HG03354 (cell line): ENCODE measurements around the gene POU6F2.
"Not testable (repeated sequence)": the region's sequence is repeated elsewhere in the genome, so short reads cannot be mapped to it uniquely, and the experiment has no call there.

Experiments used
- ATAC-seq: cut with Tn5 transposase; IDR thresholded peaks from one replicate; pipeline ENCODE4 v1.9.1; 2021; ENCODE audit warnings: mild to moderate bottlenecking; ENCODE audit not compliant: unreplicated experiment, poor library complexity, severe bottlenecking

Gene POU6F2

DNA sequence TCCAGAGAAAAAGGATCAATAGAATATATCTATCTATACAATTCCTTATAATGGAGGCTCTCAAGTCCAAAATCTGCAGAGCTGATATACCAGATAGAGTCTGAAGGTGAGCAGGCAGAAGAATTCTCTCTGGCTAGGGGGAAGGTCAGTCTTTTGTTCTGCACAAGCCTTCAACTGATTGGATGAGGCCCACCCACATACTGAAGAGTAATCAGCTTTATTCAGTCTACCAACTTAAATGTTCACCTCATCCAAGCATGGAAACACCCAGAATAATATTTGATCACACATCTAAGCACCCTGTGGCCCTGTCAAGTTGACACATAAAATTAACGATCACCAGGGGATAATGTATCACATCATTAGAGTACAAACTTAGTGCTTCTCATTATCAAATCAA, 394.7 kb downstream of the POU6F2 start:
- ATAC-seq = no peak

DNA sequence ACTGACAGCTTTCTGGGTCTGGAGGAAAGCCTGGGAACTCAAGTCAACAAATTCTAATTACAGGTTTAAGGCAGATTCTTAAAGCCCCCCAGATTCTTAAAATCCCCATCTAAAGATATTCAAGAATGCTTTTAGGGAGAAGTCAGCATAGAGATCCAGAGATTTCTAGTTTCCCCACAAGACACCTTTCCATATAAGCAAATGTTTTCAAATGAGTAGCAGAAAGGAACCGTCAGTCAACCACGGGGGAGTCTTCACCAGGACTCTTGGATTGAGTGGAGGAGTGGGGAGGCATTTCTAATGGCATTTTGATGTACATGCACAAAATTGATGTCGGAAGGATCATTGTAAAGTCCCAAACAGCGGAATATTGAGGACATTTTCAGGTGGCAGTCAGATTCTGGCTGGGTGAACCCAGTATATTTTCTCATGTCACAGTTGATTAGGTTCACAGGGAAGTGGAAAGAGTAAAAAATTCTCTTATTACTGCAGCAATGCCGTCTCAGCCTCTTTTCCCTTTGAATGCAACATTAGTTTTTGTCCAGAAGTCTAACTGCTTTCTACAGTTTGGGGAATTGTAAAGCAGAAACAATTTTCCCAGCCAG, 396.8 kb downstream of the POU6F2 start:
- ATAC-seq = no peak

DNA sequence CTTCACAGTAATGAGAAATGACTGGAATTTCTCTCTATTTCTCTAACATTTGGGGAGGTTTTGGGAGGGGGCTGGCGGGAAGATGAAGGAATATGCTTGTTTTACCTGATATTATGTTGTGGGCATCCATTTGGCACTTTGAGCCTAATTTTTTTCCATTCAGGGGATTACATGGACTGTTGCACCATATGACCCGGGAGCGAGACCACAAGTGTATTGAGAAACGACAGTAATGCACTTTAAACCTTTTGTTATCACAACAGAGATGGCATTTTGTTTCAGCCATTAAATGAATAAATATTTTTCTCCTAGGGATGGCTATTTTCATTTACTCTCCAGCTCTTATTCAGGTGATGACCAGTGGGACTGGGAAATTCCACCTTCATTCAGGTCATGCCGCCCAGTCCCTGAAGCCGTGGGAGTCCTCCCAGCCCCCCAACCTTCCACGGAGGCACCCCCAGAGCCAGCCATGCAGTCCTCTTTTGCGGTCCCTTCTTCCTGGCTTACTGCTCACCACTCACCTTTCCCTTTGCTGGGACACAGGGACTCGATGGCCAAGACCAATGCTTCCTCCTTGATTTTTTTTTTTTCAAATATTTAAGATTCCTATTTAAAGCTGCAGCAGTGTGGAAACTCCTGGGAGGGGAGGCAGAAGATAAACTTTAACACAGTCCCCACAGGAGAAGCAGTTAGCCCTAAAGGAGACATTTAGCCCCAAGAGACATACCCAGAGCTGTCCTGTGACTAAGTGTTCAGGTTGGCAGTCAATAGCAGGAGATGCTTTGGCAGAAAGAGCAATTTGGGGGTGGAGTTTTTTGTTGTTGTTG, 397.6 kb downstream of the POU6F2 start:
- no peak for ATAC-seq

DNA sequence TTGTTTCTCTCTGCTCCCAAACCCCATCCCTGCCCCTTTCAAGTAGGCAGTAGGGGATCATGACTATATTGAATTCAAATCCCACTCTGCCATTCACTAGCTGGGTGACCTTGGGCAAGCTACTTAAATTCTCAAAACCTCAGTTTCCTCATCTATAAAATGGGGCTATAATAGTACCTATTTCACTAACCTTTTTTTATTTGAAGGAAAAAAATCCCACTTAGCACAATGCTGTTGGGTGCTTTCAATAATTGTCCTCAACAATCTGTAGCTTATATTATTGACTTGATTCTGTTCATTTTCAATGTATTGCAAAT, 398.1 kb downstream of the POU6F2 start:
- ATAC-seq = no peak

DNA sequence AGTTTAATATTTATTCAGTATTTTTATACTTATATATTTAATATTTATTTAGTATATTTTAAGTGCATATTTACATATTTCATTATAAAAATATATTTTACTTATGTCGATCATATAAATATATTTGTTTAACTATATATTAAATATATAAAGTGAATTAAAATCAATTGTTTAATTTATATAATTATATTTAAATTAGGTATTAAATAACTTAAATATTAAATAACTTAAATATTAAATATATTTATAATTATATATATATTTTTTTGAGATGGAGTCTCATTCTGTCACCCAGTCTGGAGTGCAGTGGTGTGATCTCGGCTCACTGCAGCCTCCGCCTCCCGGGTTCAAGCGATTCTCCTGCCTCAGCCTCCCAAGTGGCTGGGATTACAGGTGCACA, 399.2 kb downstream of the POU6F2 start:
- ATAC-seq = not testable (repeated sequence)

DNA sequence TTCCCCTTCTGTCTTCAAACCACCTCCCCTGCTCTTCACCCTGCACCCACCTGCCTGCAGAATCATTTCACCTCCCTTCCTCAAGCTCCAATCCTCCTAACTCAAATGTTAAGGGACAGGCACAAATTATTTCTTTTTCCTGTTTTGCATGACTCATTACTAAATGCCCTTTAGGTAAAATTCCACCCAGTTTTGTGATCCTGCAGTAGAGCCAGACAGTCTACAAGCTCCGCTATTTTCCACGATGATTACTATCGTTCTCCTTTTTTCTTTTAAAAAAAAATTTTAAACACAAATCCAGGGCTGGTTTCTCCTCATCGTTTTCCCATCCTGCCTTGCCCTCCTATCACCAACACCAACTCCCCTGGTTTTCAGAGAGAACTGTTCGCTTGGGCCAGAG, 401.7 kb downstream of the POU6F2 start:
- ATAC-seq = no peak

DNA sequence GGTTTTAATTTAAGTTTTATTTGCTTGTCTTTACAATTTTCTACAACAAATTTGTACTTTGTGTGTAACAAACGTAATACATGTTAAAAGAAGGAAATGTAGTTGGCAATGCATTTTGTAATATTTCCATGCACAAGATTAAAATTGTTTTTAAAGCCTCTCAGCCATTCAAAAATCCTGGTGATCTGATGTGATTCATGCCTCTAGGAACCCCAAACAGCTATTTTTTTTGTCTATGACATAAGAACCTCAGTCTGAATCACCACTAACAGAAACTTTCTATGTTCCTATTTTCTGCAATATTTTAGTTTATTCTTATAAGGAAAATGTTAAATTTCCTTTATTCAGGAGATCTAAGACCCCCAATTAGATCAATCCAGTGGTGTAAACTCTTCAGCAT, 405.4 kb downstream of the POU6F2 start:
- no peak for ATAC-seq

DNA sequence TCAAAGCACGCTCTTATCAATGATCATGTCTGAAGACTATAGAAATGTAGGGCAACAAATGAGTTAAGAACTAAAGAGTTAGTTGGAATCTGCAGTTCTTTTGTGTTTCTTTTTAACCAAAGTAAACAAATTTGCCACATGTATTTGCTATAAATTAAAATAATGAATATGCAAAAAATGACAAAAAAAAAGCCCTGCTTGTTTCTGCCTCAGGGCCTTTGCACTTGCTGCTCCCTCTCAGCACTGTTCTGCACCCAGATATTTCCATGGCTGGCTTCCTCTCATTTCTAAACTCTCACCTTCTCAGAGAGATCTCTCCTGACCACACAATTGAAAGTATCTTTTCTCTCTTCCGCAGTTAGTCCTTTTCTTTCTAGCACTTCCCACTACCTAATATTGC, 406.7 kb downstream of the POU6F2 start:
- no peak for ATAC-seq

DNA sequence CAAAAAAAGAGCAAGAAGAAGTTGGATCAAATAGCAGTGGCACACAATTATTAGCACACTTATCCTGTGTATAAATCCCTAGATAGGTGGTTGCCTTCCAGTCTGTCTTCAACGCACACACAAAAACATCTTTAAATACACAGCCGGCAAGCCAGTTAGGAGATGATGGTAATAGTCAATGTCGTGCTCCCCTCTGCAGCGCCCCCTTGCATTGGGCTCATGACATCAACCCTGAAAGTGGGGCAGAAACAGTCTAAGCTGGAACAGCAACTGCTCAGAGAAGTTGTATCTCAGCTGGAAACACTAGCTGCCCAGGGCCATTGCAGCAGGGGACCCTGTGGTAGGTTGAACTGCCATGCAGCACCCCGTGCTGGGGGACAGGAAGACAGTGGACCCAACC, 409.0 kb downstream of the POU6F2 start:
- ATAC-seq = no peak

DNA sequence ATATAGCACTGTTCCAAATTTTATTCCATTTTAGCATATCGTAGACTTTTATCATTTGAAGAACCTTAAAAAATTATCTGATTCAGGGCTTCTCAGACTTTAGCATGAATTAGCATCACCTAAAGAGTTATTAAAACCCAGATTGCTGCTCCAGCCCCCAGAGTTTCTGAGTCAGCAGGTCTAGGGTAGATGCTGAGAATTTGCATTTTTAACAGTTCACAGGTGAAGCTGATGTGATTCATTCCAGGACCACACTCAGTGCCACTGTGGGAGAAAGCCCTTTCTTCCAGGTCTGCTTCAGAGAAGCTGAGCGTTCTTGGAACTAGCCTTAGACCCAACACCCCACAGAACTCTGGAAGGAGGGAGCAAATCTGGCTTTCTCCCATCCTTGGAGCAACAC, 414.4 kb downstream of the POU6F2 start:
- no peak for ATAC-seq

DNA sequence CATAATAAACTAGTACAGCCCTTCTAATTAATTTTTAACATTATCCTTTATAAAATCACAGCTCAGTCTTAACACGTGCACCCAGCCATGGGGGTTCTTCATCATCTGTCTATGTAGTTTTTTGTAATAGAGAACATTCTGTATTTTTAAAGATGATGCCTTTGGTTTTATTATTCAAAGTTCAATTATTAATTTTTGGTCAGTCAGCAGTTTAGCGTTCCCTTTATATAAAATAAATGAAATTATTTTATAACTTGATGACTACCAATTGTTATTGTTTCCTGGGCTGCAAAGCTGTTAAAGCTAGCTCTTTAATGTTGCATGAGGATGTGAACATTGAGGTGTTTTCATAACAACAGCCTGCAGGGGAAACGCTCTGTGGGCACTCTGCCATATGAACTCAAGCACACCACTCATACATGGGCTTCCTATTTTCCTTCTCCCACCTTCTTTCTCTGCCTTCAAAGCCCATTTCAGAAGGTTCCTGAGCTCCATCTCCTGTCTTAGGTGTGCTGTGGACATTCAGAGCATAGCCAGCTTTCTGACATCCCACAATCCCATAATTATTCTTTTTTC, 416.5 kb downstream of the POU6F2 start:
- ATAC-seq = no peak

DNA sequence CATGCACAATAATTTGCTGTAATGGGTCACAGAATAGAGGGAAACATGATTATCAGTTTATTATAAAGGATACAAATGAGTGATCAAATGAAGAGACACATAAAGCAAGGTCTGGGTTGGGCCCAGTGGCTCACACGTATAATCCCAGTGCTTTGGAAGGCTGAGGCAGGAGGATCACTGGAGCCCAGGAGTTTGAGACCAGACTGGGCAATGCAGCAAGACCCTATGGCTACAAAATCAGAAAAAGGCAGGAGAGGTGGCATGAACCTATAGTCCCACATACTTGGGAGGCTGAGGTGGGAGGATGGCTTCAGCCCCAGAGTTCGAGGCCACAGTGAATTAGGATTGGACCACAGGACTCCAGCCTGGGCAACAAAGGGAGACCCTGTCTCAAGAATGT, 421.7 kb downstream of the POU6F2 start:
- ATAC-seq = no peak

DNA sequence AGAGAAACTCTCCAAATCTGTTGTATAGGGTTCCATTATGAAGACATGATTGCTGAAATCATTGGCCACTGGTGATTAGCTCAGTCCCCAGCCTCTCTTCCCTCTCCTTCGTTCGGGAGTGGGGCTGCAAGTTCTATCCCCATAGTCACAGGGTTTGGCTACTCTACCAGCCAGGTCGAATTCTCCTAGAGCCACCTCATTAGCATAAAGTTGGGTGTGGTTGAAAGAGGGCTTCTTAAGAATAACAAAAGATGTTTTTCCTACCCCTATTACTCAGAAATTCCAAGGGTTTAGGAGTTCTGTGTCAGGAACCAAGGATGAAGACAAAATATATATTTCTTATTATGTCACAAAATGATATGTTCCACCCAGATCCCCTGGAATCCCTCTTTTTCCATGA, 422.3 kb downstream of the POU6F2 start:
- ATAC-seq = no peak

DNA sequence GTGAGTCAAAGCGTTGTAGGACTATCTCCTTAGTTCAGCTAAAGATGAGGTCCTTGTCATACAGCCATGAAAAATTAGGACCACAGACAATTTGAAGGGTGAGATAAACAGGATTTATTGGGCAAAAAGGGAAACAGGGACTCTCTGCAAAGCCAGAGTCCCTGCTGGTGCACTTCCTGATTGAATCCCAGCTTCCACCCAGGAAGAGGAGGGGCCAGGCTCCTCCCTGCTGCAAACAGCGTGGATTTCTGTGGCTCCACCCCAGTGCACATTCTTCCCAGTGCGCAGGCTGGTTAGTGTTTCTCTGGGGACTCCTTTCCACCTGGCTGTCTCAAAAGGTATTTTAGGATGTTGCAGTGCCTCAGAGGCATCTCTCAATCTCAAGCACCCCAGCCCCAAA, 423.1 kb downstream of the POU6F2 start:
- no peak for ATAC-seq

DNA sequence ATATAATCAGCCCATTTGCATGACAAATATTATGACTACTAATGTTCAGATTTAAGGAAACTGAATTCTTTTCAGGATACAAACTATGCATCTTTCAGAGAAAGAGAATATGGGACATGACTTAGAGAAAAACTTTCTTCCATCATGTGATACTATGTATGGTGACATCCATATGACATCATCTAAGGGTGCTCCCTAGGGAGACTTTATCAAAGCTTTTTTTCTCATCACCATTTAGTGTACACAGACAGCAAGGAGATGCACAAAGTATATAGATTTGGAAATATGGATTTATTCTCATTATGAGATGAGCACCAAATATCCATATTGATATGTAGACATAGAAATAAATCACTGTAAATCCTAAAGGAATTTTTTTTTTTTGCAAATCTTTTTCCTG, 424.3 kb downstream of the POU6F2 start:
- ATAC-seq = no peak

DNA sequence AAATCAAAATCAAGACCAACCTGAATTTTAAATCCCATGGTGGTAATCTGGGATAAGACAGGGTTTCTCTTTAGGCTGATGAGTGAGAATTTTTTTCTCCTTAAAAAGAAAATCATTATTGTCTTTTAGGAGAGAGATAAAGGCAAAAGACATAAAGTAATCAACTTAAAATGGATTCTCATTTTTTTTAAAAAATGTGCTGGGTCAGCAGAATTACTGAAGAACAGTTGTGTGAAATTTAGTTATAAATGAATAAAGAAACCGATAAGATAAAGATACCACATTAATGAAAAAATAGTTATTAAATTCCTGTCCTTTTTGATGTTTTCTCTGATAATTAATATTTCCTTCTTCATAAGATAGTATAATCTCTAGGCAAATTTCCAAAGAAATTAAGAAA, 427.2 kb downstream of the POU6F2 start:
- ATAC-seq = no peak

DNA sequence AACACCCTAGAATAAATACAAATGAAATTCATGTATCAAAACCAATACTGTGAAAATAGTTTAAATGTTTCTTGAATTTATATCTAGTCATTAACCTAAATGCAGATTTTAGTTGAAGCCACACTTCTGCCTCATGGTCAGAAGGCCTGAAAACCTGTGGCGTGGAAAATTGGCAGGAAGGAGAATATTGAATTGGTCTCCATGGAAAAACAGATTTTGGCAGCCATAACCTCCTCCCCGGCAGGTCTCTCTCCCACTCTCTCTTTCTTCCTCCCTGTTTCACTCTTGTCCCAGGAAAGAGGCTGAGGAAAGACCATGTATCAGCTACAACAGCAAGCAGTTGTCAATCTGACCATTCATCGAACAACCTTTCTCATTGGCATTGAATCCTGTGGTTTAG, 427.9 kb downstream of the POU6F2 start:
- ATAC-seq = no peak

DNA sequence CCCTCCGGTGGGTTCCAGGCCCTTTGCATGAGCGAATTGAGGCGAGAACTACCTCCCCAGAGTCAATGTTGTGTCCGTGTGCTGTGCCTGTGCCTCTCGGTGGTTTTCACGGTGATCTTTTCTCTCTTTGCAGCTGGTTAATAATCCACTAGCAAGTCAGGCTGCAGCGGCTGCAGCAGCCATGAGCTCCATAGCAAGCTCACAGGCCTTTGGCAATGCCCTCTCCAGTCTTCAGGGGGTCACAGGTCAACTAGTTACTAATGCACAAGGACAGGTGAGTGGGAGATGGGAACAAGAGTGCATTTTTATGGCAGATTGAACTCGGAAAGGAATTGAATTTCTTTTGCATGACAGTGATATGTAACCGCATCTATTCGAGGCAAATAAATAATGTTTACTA, 428.8 kb downstream of the POU6F2 start:
- ATAC-seq = no peak

DNA sequence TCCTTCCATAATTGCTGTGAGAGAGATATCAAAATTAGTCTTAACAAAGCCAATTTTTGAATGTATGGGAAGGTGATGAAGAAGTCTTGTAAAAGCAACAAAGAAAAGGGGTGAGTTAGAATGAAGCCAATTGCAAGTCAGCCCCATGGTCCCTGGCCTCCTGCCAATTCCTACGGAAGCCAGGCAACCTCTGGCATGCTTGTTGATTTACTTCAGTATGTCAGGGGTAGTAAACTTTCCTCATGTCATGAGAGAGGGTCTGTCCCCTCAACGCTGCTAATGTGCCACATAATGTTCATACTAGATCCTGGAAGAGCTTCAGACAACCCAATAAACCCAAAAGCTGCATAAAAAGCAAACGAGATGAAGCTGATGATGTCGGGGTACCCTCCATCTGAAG, 429.4 kb downstream of the POU6F2 start:
- ATAC-seq = no peak

DNA sequence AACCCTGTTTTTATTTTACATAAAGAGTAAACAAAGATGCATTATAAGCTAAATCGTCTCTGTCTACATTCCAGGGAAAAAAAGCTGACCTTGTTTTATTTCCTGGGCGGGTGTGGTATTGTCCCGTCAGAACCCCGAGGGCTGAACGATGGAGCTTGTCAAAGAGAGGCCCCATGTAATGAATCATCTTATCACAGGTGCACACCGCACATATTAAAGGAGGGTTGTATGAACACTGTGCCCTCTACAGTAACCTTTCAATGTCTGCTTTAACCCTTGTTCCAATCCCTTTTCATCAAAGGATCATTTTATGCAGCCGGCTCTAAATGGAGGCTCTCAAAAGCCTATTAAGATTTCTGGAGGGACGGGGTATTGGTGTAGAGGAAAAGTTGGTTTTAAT, 430.0 kb downstream of the POU6F2 start:
- ATAC-seq = no peak

DNA sequence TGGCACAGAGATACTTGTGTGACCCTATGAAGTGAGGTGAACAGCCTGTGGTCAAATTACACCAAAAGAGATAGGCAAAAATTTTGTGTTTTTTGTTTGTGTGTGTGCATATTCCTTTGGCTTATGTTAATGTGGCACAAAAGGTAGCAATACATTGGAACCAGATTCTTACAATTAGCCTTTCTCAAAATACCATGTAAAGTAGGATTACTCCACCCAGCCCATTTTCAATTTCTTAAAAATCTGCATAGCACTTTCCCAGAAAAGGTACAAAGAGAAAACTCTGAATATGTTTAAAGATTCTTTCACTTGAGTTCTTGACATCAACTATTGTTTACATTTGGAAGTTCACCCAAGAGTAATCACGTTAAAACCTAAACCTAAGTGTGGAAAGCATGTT, 431.2 kb downstream of the POU6F2 start:
- ATAC-seq = no peak
